Glomerular visceral epithelial cell (primary cell): ENCODE results near the gene LPP.
A peak's percentile ranks its signal among the peaks of the same experiment; 100 is the strongest.

Source experiments
- DNase-seq: peaks from one replicate; pipeline ENCODE4 v3.0.0-alpha.2; 2016; ENCODE audit errors: extremely low spot score

The LPP gene

DNA sequence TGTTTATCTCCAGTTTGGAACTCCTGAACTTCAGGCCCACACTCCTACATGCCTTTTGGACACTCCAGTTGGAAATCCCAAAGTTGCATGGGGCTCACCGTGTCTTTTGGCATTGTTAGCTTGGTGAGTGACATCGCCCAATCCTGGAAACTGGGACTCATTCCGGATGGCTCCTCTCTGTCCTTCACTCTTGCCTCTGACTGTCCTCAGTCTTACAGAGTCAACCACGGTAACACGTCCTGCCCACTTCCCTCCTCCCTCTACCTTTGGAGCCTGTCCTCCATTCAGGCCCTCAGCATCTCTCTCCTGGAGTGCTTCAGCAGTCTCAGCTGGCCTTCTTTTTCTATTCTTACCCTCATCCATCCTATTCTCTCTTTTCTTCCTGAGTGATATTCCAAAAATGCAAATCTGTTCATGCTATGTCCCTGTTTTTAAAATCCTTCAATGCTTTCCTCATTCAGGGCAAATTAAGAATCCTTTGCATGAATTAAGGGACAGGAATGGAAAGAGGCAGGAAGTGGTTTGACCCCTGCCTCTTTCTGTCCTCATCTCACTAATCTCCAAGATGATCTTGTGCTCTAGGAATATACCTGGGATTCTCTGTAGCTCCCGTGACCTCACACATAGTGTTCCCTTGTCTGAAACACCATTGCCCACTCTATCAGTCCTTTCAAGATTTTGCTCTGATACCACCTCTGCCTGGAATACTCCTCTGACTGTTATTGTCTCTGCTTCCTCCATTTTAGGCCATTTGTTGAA, 42.5 kb downstream of the LPP start:
- DNase-seq: no peak

DNA sequence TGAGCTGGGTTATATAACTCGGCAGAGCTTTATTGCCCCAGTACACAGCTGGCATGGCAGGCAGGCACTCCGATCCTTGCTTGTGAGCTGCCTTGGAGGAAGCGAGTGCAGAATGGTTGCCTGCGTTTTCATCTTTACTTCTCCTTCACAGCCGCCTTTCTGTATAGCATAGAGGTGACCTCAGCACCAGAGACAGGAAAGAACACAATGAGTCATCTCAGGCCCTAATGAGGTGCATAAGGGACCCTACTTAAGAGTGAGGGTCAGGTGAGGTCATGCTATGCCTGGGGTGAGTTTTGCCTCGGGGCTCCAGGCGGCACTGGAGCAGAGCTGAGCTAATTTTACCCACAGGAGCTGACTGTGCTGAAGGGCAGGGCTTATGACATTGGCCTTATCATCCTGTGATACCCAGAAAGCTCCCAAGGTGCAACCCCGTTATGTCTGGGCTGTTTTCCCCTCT, 43.5 kb downstream of the LPP start:
- DNase-seq: peak; percentile 76

DNA sequence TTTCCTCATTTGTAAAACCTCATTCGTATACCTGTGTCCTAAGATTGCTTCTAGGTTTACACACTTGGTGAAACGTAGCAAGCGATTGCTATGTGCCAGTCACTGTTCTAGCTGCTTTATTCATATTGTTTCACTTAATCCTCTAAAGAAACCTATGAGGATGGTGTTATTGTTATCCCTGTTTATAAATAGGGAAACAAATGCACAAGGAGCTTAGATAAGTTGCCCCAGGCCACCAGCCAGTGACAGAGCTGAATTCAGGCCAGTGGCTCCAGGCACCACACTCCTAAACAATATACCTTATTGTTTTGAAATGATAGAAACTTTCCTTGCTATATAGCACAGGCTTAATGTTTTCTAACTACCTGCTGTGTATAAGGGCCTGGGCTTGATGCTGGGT, 44.0 kb downstream of the LPP start:
- no peak for DNase-seq

DNA sequence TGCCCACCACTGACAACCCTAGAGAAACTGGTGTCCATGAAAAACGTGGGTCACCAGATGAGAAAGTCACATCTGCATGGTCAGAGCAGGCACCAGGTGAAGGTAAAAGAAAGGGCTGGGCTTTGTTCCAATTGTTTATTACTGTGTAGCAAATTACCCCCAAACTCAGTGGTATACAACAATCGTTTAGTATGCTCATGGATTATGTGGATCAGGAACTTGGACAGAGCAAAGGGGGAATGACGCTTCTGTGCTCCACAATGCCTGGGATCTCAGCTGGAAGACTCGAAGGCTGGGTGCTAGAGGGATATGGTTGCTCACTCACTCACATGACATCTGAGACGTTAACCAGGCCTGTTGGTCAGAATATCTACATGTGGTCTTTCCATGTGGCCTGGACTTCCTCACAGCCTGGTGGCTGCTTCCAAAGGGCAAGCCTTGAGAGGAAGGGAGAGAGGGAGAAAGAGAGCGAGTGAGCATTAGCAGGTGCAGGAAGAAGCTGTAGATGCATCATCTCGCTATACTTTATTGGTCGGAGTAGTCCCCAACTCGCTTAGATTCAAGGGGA, 44.9 kb downstream of the LPP start:
- DNase-seq: no peak

DNA sequence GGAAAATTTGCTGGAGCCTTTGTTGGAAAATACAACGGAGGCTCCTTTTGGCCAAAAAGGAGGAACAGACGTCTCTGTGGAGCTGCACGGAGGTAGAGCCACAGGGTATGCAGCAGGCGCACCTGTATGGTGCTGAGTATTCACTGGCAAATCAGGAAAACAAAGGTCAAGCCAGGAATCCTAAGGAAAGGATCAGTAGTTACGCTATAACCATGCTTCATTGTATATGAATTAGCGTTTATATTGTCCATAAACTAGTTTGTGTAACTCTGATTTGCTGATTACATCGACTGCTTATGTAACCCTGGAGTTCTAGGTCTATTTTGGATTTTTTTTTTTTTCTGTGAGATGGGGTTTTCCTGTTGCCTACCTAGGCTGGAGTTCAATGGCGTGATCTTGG, 45.4 kb downstream of the LPP start:
- DNase-seq: no peak

DNA sequence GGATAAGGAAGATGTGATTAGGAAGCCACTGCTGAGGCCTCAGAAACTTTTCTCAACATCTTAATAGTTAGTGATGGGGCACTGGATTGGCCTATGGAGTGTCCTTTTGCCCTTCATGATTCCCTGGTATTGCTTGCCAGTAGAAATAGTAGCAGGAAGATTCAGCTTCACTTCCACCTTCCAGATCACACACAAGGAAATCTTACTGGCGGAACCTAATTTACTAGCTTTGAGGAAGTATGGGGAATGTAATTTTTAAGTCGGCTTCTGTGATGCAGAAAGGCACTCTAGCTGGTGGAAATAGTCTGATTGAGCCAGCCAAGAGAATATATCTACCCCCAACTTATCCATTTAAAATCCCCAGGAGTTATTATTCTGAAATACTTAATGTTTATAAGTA, 46.5 kb downstream of the LPP start:
- DNase-seq: no peak

DNA sequence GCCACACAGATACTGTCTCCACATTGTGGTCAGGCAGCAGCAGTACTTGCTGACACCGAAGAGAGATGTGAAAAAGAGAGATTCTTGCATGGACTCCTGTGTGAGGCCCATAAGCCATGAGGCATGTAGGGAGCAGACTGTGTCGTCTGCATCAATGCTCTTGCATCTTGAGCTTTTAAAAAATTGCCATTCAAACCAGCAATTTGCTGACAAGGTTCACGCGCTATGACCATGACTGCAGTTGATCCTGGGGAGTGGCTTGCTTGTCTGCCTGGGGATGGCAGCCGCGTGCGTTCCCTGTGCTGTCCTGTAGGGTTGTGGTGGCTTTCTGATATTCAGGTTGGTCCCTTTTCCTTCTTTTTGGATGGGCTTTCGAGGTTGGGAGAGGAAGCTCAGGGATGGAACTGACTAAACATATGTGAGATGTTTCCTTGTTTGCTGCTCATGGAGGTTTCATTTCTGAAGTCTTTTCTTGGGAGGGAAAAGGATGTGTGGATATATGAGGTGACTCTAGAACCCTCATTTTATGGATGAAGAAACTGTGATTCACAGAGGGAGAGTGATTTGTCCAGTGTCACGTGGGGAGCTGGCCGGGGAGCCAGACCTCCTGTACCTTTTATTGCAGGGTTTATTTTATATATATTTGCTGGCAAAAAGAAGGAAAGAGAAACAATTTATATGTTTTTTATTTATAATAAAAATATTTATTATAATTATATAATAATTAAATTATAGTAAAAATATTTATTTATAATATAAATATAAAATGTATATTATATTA, 48.6 kb downstream of the LPP start:
- DNase-seq: no peak

DNA sequence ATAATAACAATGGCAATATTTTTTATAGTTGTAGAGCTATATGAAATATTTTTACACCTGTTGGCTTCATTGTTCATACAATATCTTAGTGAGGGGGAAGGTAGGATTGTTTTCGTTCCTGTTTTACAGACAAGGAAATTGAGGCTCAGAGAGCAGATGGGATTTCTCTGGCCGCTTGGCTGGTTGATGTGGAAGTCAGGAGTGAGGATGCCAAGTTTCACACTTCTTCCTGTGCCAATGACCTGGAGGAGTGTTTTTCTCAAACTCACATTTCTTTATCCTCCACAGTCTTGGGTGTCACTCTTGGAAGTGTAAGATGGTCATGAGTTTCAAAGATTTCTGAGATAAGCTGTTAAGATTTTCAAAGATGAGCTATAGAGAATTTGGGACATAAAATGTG, 50.6 kb downstream of the LPP start:
- no peak for DNase-seq

DNA sequence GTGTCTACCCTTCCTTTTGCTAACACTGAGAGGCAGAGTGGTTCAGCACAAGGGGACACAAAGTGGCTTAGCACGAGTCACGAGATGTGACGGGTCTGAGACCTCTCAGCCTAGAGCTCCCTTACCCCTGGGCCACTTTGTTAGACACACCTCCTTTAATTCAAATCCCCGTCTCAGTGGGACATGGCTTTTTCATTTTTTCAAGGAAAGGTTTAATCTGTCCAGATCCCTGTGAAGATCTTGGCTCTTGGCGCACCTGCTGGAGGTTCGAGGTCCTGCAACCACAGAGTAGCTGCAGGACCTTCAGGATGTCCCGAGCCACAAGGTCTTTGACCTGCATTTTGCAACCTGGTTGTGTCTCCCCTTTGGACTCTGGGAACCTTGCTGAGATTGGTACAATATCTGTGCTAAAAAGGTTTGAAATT, 52.0 kb downstream of the LPP start:
- no peak for DNase-seq

DNA sequence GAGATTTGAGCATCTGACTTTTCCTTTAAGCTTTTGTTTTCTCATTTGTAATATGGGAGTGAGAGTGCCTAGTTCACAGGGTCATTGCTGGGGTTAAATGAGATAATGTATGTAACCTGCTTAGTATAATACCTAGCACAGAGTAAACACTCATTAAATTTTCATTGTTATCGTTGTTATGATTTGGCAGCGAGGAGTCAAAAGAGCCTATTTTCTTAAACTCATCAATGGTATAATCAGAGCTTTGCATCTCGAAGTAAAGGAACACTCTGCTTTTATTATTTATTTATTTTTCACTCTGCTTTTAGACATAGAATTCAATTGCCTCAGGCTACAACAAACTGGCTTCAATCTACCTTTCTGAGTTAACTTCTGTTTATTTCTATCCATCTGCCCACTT, 52.8 kb downstream of the LPP start:
- no peak for DNase-seq

DNA sequence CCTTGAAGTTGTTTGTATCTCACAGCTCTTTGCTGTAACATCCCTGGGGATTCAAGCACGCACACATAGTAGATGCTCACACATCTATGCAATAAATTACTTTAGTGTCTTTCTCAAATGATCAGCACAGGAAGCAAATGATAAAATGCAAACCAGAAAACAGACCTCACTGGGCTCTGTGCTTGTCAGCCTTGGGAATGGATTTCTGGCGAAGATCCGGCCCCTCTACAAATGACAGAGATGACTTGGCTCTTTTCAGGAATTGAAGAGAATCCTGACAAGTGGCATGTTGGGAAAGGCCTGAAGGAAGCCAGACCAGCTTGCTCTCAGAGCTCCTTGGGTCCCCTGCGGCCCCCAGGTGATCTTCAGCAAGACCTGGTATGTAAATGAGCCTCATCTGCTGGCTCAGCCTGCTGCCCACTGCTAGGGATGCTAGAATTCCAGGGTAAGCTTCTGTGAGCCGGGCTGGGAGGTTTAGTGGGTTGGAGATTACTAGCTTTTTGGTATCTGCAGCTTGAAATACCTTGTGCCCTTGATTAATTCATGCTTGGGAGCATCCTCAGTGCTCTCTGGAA, 54.1 kb downstream of the LPP start:
- no peak for DNase-seq

DNA sequence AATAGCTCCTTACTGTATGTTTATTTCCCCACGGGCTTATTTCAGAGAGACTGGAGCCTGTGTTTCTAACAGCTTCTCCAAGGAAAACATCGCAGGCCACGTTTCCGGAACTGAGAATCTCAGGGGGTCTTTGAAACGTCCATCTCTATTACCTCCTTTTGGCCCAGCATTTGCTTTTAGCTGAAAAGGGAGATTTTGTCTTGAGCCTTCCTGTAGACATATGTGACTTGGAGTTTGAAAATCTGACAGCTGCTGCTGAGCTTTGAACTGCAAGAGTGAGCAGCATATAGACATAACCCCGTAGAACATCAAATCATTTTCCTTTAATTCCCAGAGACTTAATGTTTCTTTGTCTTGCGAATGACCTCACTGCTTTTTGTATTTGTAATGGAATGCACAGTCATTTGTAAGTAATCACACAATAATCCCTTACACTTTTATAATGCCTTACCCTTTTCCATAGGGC, 54.6 kb downstream of the LPP start:
- no peak for DNase-seq

DNA sequence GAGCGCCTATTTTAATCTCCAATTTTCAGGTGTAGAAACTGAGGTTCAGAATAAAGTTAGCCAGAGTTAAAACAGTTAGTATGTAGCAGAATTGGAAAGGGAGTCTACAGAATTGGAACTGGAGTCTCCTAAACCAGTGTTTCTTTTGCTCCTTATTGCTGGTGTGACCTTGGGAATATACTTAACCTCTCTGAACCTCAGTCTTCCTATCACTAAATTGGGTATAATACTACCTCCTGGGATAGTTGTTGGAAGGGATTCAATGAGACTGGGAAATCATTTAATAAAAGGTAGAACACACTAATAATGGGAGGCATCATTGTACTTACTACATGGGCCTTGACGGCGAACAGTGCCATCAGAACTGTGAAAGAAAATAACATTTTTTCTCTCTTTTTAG, 55.1 kb downstream of the LPP start:
- no peak for DNase-seq

DNA sequence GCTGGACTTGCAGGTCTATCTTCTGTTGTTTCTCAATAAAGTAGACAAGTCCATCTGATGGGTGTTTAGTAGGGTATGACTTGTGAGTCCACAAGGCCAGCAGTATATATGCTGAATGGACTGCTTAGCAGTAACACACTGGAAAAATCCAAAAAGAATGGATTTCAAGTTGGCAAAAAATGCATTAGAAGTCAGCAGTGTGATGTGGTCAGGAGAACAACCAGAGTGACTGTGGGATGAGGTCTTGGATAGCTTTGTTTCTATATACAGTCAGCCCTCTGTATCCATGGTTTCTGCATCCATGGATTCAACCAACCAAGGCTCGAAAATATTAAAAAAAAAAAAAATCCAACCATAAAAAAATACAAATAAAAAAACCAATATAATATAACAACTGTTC, 55.8 kb downstream of the LPP start:
- DNase-seq: no peak

DNA sequence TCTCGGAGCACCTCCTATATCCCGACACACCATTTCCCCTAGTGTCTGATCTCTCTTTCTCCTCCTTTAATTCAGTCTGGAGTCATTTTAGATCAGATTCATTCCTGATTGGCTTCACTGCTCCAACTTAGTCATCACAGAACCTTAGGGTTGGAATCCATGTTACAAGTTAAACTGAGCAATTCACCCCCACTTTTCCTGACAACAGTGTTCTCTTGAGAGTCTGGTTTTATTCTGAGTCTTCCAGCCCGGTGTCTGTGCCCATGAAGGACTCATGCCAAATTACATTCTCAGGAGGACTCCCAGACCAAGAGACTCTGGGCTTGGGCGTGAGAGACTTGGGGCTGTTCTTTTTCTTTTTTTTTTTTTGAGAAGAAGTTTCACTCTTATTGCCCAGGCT, 57.5 kb downstream of the LPP start:
- peak; percentile 50 for DNase-seq

DNA sequence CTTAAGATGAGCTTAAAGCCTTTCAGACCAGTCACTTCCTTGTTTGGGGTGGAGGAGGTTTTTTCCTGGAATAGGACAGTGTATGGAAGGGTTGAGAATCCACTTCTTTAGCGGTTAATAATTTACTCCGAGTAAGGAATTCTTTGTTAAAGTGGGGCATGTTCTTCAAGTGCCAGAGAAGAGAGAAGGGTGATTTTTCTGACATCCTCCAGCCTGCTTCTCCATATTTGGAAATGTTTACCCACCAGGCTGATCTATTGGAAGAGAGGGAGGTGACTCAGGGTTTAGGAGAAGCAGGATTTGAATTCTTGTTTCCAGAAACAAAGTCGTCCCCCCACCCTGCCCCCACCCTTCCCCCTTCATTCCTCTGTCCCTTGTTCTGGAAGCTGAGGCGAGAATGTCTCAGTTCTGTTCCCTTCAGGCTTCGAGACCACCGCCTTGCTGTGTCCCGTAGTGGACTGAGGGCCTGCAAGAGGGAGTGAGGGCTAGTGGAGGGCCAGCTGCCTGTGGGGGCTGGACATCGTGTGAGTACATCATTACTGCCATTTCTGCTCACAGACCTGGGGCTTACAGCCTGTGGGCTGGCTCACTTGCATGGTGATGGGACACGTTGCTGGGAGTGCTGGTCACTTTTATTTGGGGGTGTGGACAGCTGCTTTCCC, 58.5 kb downstream of the LPP start:
- DNase-seq: peak; percentile 94

DNA sequence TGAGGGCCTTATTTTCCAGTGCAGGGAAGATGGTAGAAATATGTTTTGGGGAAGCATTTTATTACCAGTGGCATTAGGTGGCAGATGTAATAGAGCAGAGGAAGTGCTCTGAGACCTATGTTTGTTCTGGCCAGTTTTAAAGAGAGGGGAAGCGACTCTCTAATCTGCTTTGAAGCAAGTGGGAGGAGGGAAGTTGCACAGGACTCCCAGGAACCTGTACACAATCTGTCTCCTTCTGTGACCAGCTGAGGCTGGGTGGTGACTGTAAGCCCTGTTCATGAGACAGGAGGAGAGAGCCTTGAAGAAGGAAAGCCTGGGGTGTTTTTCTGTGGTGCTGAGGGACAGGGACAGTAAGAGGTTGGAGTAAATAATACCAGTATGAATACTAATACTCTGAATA, 60.5 kb downstream of the LPP start:
- DNase-seq: no peak

DNA sequence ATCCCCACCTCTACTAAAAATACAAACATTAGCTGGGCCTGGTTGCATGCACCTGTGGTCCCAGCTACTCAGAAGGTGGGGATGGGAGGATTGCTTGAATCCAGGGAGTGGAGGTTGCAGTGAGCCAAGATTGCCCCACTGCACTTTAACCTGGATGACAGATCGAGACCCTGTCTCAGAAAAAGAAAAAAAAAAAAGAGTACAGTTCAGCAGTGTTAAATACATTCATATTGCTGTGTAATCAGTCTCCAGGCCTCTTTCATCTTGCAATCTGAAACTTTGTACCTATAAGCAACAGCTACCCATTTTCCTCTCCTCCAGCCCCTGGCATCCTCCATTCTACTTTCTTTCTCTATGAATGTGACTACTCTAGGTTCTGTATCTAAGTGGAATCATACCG, 61.2 kb downstream of the LPP start:
- no peak for DNase-seq

DNA sequence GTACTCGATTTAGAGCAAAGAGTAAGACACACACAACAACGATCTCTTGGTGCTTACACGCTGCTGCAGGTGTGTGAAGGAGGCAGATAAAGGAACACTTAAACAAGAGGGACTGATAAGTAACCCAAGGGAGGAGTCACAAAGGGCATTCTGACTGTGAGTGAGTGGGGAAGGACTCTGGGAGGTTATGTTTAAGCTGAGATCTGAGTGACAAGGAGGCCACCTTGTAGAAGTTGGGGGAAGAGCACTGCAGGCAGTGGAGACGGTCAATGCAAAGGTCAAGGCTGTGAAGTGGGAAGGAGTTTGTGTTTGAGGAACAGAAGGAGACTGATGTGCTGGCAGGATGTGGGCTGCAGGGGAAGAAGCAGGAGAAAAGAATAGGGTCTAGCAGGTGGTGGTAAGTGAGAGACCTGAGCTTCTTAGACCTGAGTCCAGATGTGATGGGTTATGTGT, 63.1 kb downstream of the LPP start:
- no peak for DNase-seq

DNA sequence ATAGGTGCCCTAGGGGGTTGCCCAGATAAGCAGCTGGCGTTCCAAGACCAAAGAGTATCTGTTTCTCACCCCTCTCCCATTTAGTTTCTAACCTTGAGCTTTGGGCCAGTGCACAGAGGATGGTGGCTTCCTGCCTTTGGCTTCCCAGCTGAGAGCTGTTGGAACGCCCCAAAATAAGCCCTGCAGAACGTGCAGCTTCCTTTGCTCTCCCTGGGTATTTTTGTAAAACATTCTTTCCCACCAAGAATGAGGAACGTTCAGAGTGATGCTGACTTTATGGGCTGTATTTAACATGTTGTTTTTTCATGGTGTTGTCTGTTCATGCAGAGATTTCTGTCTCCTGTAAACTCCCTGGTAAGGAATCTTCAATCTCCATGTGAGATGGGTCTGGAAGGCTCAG, 63.8 kb downstream of the LPP start:
- DNase-seq: no peak

DNA sequence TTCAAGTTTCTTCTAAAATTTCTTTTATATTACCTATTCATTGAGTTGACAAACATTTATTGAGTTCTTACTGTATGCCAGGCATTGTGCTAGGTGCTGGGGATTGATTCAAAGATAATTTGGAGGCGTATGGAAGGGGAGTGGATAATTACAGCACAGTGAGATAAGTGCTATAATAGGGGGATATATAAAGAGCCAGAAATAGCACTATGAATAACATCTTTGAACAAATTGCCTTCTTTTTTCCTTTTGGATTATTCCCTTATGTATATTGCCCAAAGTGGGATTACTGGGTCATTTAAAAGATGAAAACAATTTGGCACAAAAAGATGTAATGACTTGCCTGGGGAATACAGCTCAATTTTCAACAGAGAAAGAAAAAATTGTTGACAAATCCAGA, 64.6 kb downstream of the LPP start:
- DNase-seq: no peak

DNA sequence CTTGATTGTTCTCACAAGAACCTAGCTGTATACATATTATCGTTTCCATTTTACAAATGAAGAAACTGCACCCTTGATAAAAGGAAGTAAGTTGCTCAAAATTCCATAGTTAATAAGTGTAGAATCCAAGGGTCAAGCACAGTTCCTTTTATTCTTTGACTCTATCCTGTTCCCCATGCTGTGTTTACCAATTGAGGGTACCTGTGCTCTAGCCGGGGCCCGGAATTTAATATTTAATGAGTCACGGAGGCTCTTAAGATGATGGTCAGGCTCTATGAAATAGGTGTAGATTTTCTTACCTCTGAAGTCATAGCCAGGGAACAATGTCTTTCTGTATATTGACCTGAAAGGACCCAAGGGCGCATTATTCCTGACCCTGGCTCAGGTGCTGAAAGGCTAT, 65.2 kb downstream of the LPP start:
- no peak for DNase-seq
